Neuron (in vitro differentiated cells): ENCODE data around the gene GRID1.

ENCODE experiments used
- H2AFZ ChIP-seq: one replicate; pipeline ENCODE4 v1.6.1; 2013; ENCODE audit warnings: low read depth, mild to moderate bottlenecking, inconsistent platforms, low read length, moderate library complexity
- H3K27me3 ChIP-seq: one replicate; pipeline ENCODE4 v1.6.1; 2013; ENCODE audit warnings: low read length; ENCODE audit not compliant: insufficient read depth
- H3K36me3 ChIP-seq: one replicate; pipeline ENCODE4 v1.6.1; 2013; ENCODE audit warnings: low read length; ENCODE audit not compliant: insufficient read depth
- H3K4me1 ChIP-seq: one replicate; pipeline ENCODE4 v1.6.1; 2013; ENCODE audit warnings: low read length; ENCODE audit not compliant: insufficient read depth
- H3K4me3 ChIP-seq: 2 replicates; pipeline ENCODE4 v1.5.1; 2013; ENCODE audit warnings: mild to moderate bottlenecking, low read length, moderate library complexity
- H3K9me3 ChIP-seq: one replicate; pipeline ENCODE4 v1.6.1; 2013; ENCODE audit warnings: low read length

GRID1 gene

GRCh38 chr10:85901599-85901998 is 465.0 kb downstream of the GRID1 start:
- no peaks in the 10 kb centered on the region for H3K9me3 ChIP-seq
- H3K4me3 ChIP-seq: no peak overlapping the region
- H3K27me3 ChIP-seq: no peaks in the 10 kb centered on the region
- no peaks in the 10 kb centered on the region for H3K36me3 ChIP-seq
- H3K4me1 ChIP-seq: no peaks in the 10 kb centered on the region
- H2AFZ ChIP-seq: no peak overlapping the region

- Histone ChIP-seq H3K4me3 (no peak overlapping the region), H3K27me3 (no peaks in the 10 kb centered on the region), H3K4me1 (no peaks in the 10 kb centered on the region), H3K36me3 (no peaks in the 10 kb centered on the region), H2AFZ (no peak overlapping the region), H3K9me3 (no peaks in the 10 kb centered on the region)
These were observed 466.1 kb downstream of the GRID1 start for GRCh38 chr10:85900487-85900886.

- Histone ChIP-seq H3K27me3 (no peaks in the 10 kb centered on the region), H3K4me1 (no peaks in the 10 kb centered on the region), H3K9me3 (no peaks in the 10 kb centered on the region), H3K36me3 (no peaks in the 10 kb centered on the region), H2AFZ (no peak overlapping the region), H3K4me3 (no peak overlapping the region)
These were observed 466.5 kb downstream of the GRID1 start for GRCh38 chr10:85900061-85900460.

- no peaks in the 10 kb centered on the region for H3K36me3 ChIP-seq
- no peak overlapping the region for H2AFZ ChIP-seq
- H3K4me1 ChIP-seq: no peaks in the 10 kb centered on the region
- no peaks in the 10 kb centered on the region for H3K9me3 ChIP-seq
- H3K27me3 ChIP-seq: no peaks in the 10 kb centered on the region
- H3K4me3 ChIP-seq: no peak overlapping the region
These were observed 475.1 kb downstream of the GRID1 start for GRCh38 chr10:85891472-85891871.

GRCh38 chr10:85888559-85888958 is 478.0 kb downstream of the GRID1 start:
- H3K9me3 ChIP-seq: no peaks in the 10 kb centered on the region

GRCh38 chr10:85888004-85888403 is 478.6 kb downstream of the GRID1 start:
- Histone ChIP-seq H3K9me3 (no peaks in the 10 kb centered on the region), H3K36me3 (no peaks in the 10 kb centered on the region), H3K4me1 (no peaks in the 10 kb centered on the region), H3K4me3 (no peak overlapping the region), H3K27me3 (no peaks in the 10 kb centered on the region), H2AFZ (no peak overlapping the region)

More at GRCh38 chr10:85888559-85888958, 478.0 kb downstream of the GRID1 start:
- H3K4me1 ChIP-seq: no peaks in the 10 kb centered on the region
- H3K4me3 ChIP-seq: no peak overlapping the region
- no peak overlapping the region for H2AFZ ChIP-seq
- H3K36me3 ChIP-seq: no peaks in the 10 kb centered on the region
- no peaks in the 10 kb centered on the region for H3K27me3 ChIP-seq

- no peaks in the 10 kb centered on the region for H3K9me3 ChIP-seq
- H3K36me3 ChIP-seq: no peaks in the 10 kb centered on the region
- no peaks in the 10 kb centered on the region for H3K27me3 ChIP-seq
- H3K4me1 ChIP-seq: no peaks in the 10 kb centered on the region
- H2AFZ ChIP-seq: no peak overlapping the region
- no peak overlapping the region for H3K4me3 ChIP-seq
These were observed 492.4 kb downstream of the GRID1 start for GRCh38 chr10:85874208-85874607.

- Histone ChIP-seq H3K36me3 (no peaks in the 10 kb centered on the region), H3K27me3 (no peaks in the 10 kb centered on the region), H3K4me1 (no peaks in the 10 kb centered on the region), H3K9me3 (no peaks in the 10 kb centered on the region), H3K4me3 (no peak overlapping the region), H2AFZ (no peak overlapping the region)
These were observed 493.5 kb downstream of the GRID1 start for GRCh38 chr10:85873063-85873462.

- Histone ChIP-seq H3K9me3 (no peaks in the 10 kb centered on the region), H3K4me1 (no peaks in the 10 kb centered on the region), H3K4me3 (no peak overlapping the region), H2AFZ (no peak overlapping the region), H3K27me3 (no peaks in the 10 kb centered on the region), H3K36me3 (no peaks in the 10 kb centered on the region)
These were observed 497.7 kb downstream of the GRID1 start for GRCh38 chr10:85868627-85869499.

GRCh38 chr10:85864868-85865526 is 501.6 kb downstream of the GRID1 start:
- Histone ChIP-seq H3K4me3 (no peak overlapping the region), H3K4me1 (no peaks in the 10 kb centered on the region), H3K27me3 (no peaks in the 10 kb centered on the region), H3K36me3 (no peaks in the 10 kb centered on the region), H2AFZ (no peak overlapping the region), H3K9me3 (no peaks in the 10 kb centered on the region)

- H3K9me3 ChIP-seq: no peaks in the 10 kb centered on the region
- no peak overlapping the region for H2AFZ ChIP-seq
- no peaks in the 10 kb centered on the region for H3K36me3 ChIP-seq
- no peaks in the 10 kb centered on the region for H3K27me3 ChIP-seq
- H3K4me3 ChIP-seq: no peak overlapping the region
- H3K4me1 ChIP-seq: no peaks in the 10 kb centered on the region
These were observed 502.4 kb downstream of the GRID1 start for GRCh38 chr10:85864173-85864549.

GRCh38 chr10:85863301-85864172 is 503.1 kb downstream of the GRID1 start:
- H3K27me3 ChIP-seq: no peaks in the 10 kb centered on the region
- H3K9me3 ChIP-seq: no peaks in the 10 kb centered on the region
- no peaks in the 10 kb centered on the region for H3K4me1 ChIP-seq
- no peak overlapping the region for H2AFZ ChIP-seq
- H3K4me3 ChIP-seq: no peak overlapping the region
- H3K36me3 ChIP-seq: no peaks in the 10 kb centered on the region

- H3K4me1 ChIP-seq: no peaks in the 10 kb centered on the region
- H3K4me3 ChIP-seq: no peak overlapping the region
- H3K9me3 ChIP-seq: no peaks in the 10 kb centered on the region
- no peaks in the 10 kb centered on the region for H3K36me3 ChIP-seq
- H2AFZ ChIP-seq: no peak overlapping the region
- no peaks in the 10 kb centered on the region for H3K27me3 ChIP-seq
These were observed 503.8 kb downstream of the GRID1 start for GRCh38 chr10:85862771-85863170.
